SU-DHL-6 (cell line): Measurements from ENCODE around the gene TOM1L2.

Experiments
- H2AFZ ChIP-seq: fragments of 200-600 bp; sonication (generic); 2 replicates; pipeline ENCODE4 v1.6.1; 2014; ENCODE audit warnings: low read depth, mild to moderate bottlenecking, moderate library complexity, mixed read lengths, antibody characterized with exemption, low read length; ENCODE audit not compliant: severe bottlenecking
- H3F3A ChIP-seq: fragments of 200-600 bp; shearing (Covaris generic); 2 replicates; pipeline ENCODE4 v1.6.0; 2016; ENCODE audit warnings: antibody characterized with exemption, mild to moderate bottlenecking; ENCODE audit not compliant: insufficient read depth
- H3K27ac ChIP-seq: fragments of 200-600 bp; sonication (generic); 2 replicates; pipeline ENCODE4 v1.5.1; 2016; ENCODE audit warnings: low read depth, mild to moderate bottlenecking, low read length, moderate library complexity, mixed read lengths
- H3K27me3 ChIP-seq: fragments of 200-600 bp; sonication (generic), shearing (Covaris generic); 2 replicates; pipeline ENCODE4 v1.6.0; 2014; ENCODE audit warnings: mild to moderate bottlenecking, low read length
- H3K36me3 ChIP-seq: fragments of 200-600 bp; sonication (generic); 2 replicates; pipeline ENCODE4 v1.6.1; 2014; ENCODE audit warnings: mild to moderate bottlenecking, low read length, mixed read lengths
- H3K4me2 ChIP-seq: fragments of 300-600, 200-600 bp; shearing (Covaris generic), sonication (generic); 2 replicates; pipeline ENCODE4 v1.6.0; 2014; ENCODE audit warnings: low read length, low read depth, mild to moderate bottlenecking; ENCODE audit not compliant: poor library complexity, severe bottlenecking
- H3K4me3 ChIP-seq: fragments of 200-600 bp; sonication (generic); 2 replicates; pipeline ENCODE4 v1.5.1; 2014; ENCODE audit warnings: antibody characterized with exemption, low read length, mild to moderate bottlenecking, mixed read lengths; ENCODE audit not compliant: insufficient read depth, poor library complexity, severe bottlenecking
- H3K79me2 ChIP-seq: fragments of 200-600 bp; sonication (generic); 2 replicates; pipeline ENCODE4 v1.6.1; 2014; ENCODE audit warnings: mild to moderate bottlenecking, low read length, moderate library complexity; ENCODE audit not compliant: insufficient read depth
- H3K9ac ChIP-seq: fragments of 200-600 bp; sonication (generic); 2 replicates; pipeline ENCODE4 v1.7.0; 2014; ENCODE audit warnings: mild to moderate bottlenecking, low read length
- H3K9me2 ChIP-seq: fragments of 200-600 bp; sonication (generic); replicated peaks from 2 replicates; pipeline ENCODE4 v1.6.1; 2014; ENCODE audit warnings: low read length; ENCODE audit not compliant: insufficient read depth
- H3K9me3 ChIP-seq: fragments of 200-600 bp; sonication (generic); 2 replicates; pipeline ENCODE4 v1.6.1; 2014; ENCODE audit warnings: low read length, mixed read lengths; ENCODE audit not compliant: insufficient read depth
- H4K20me1 ChIP-seq: fragments of 200-600 bp; sonication (generic); 2 replicates; pipeline ENCODE4 v1.6.1; 2014; ENCODE audit warnings: low read depth, mild to moderate bottlenecking, antibody characterized with exemption, low read length, moderate library complexity, mixed read lengths
- CTCF ChIP-seq: fragments of 200-600 bp; sonication (generic); IDR thresholded peaks from one replicate; pipeline ENCODE4 v1.5.1; 2017; ENCODE audit warnings: antibody characterized with exemption, mild to moderate bottlenecking, low read length, moderate library complexity; ENCODE audit not compliant: insufficient read depth, poor library complexity, severe bottlenecking
- EZH2phosphoT487 ChIP-seq: fragments of 200-600 bp; sonication (generic), shearing (Covaris generic); conservative IDR thresholded peaks from 2 replicates; pipeline ENCODE4 v1.6.1; 2018; ENCODE audit warnings: mild to moderate bottlenecking, antibody characterized with exemption, low read length, moderate library complexity, mixed read lengths

TOM1L2 gene

GRCh38 chr17:18015593-18015992, 43.4 kb upstream of the TOM1L2 start:
- Histone ChIP-seq H3K79me2 (no peaks in the 10 kb centered on the region), H3K9me2 (no peaks in the 10 kb centered on the region), H3K4me2 (no peak overlapping the region), H3K4me3 (no peak overlapping the region), H4K20me1 (no peaks in the 10 kb centered on the region), H3K36me3 (no peaks in the 10 kb centered on the region), H3K9me3 (no peaks in the 10 kb centered on the region), H3F3A (no peaks in the 10 kb centered on the region), H3K27ac (no peak overlapping the region), H3K9ac (no peak overlapping the region), H3K27me3 (no peaks in the 10 kb centered on the region), H2AFZ (no peak overlapping the region)
- TF ChIP-seq EZH2phosphoT487 (no peak), CTCF (no peak)

DNA sequence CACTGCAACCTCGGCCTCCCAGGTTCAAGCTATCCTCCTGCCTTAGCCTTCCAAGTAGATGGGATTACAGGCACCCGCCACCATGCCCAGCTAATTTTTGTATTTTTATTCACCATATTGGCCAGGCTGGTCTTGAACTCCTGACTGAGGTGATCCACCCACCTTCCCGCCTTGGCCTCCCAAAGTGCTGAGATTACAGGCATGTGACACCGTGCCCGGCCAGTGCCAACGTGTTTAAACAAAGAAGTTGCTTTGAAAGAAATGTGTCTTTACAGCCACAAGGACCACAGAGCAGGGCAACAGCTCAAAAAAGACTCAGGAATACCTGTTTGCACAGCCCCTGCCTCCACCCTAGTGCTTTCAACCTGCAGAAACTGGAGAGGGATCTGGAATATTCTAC, 41.8 kb upstream of the TOM1L2 start:
- H3K4me2 ChIP-seq = no peak overlapping the region
- TF ChIP-seq CTCF (no peak), EZH2phosphoT487 (no peak)
- no peaks in the 10 kb centered on the region for H3F3A ChIP-seq
- no peaks in the 10 kb centered on the region for H3K9me2 ChIP-seq
- H3K4me3 ChIP-seq = no peak overlapping the region
- no peak overlapping the region for H2AFZ ChIP-seq
- H3K79me2 ChIP-seq = no peaks in the 10 kb centered on the region
- H4K20me1 ChIP-seq = no peaks in the 10 kb centered on the region
- H3K9me3 ChIP-seq = no peaks in the 10 kb centered on the region
- H3K9ac ChIP-seq = no peak overlapping the region
- no peak overlapping the region for H3K27ac ChIP-seq
- H3K27me3 ChIP-seq = no peaks in the 10 kb centered on the region
- no peaks in the 10 kb centered on the region for H3K36me3 ChIP-seq

GRCh38 chr17:18011286-18011685, 39.1 kb upstream of the TOM1L2 start:
- H3K27ac ChIP-seq = no peak overlapping the region

More at GRCh38 chr17:18011286-18011685, 39.1 kb upstream of the TOM1L2 start:
- H3K36me3 ChIP-seq = no peaks in the 10 kb centered on the region
- H3F3A ChIP-seq = no peaks in the 10 kb centered on the region
- no peaks in the 10 kb centered on the region for H4K20me1 ChIP-seq
- no peaks in the 10 kb centered on the region for H3K9me2 ChIP-seq
- no peak overlapping the region for H2AFZ ChIP-seq
- TF ChIP-seq EZH2phosphoT487 (no peak), CTCF (no peak)
- H3K4me3 ChIP-seq = no peak overlapping the region
- H3K9me3 ChIP-seq = no peaks in the 10 kb centered on the region
- H3K79me2 ChIP-seq = no peaks in the 10 kb centered on the region
- no peaks in the 10 kb centered on the region for H3K27me3 ChIP-seq
- H3K9ac ChIP-seq = no peak overlapping the region
- H3K4me2 ChIP-seq = no peak overlapping the region
